Subcutaneous adipose tissue (tissue), 4 donors: ENCODE data around the gene DHCR24. TPM values are rescaled to one million over a fixed set of nuclear protein-coding genes. Genes with fewer than 3 reads are reported as not detected.

Source experiments
- total RNA-seq, 4 donors: library from RNA; depleted of rRNA; stranded (reverse); fragments of >200 nt; gene quantifications; one replicate each; pipeline ENCODE4 v1.1.0, GENCODE V29; 2016
- TF ChIP-seq, protein P1 (sequence below): fragments of 450-650 bp; IDR thresholded peaks from one replicate; pipeline ENCODE4 v1.5.1; 2016; ENCODE audit warnings: low read depth, mild to moderate bottlenecking, control low read depth, antibody characterized with exemption, moderate library complexity

The DHCR24 gene
- total RNA-seq, 4 donors from 2014 or later, result 66.2 to 180 (median 131) TPM

DNA sequence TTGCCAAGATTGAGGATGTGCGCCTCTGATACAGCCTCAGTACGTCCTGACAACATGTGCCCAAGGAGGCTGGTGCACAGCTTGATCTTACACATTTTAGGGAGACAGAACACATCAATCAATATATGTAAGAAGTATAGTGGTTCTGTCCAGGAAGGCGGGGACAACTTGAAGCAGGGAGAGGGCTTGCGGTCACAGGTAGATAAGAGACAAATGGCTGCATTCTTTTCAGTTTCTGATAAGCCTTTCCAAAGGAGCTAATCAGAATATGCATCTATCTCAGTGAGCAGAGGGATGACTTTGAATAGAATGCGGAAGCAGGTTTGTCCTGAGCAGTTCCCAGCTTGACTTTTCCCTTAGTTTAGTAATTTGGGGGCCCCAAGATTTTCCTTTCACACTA is 10.2 kb downstream of the DHCR24 start:
- TF ChIP-seq, protein P1, sequence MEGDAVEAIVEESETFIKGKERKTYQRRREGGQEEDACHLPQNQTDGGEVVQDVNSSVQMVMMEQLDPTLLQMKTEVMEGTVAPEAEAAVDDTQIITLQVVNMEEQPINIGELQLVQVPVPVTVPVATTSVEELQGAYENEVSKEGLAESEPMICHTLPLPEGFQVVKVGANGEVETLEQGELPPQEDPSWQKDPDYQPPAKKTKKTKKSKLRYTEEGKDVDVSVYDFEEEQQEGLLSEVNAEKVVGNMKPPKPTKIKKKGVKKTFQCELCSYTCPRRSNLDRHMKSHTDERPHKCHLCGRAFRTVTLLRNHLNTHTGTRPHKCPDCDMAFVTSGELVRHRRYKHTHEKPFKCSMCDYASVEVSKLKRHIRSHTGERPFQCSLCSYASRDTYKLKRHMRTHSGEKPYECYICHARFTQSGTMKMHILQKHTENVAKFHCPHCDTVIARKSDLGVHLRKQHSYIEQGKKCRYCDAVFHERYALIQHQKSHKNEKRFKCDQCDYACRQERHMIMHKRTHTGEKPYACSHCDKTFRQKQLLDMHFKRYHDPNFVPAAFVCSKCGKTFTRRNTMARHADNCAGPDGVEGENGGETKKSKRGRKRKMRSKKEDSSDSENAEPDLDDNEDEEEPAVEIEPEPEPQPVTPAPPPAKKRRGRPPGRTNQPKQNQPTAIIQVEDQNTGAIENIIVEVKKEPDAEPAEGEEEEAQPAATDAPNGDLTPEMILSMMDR, result no peak

DNA sequence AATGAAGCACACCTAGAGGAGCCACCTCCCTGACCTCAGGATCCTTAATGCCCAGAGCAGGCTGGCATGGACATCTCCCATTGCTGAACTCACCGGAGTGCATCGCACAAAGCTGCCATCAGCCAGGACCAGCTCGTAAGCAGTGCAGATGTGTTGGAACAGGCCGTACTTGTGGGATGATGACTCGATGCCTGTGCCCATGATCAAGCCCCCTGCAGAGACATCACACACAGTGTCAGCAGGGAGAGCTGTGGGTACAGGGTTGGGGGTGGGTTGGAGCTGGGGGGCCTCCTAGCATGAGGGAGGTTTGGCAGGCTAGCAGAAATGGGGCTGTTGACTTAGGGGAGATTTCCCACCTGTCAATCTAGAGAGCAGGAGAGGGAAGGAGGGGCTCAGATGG is 12.0 kb downstream of the DHCR24 start:
- TF ChIP-seq, protein P1, result no peak

DNA sequence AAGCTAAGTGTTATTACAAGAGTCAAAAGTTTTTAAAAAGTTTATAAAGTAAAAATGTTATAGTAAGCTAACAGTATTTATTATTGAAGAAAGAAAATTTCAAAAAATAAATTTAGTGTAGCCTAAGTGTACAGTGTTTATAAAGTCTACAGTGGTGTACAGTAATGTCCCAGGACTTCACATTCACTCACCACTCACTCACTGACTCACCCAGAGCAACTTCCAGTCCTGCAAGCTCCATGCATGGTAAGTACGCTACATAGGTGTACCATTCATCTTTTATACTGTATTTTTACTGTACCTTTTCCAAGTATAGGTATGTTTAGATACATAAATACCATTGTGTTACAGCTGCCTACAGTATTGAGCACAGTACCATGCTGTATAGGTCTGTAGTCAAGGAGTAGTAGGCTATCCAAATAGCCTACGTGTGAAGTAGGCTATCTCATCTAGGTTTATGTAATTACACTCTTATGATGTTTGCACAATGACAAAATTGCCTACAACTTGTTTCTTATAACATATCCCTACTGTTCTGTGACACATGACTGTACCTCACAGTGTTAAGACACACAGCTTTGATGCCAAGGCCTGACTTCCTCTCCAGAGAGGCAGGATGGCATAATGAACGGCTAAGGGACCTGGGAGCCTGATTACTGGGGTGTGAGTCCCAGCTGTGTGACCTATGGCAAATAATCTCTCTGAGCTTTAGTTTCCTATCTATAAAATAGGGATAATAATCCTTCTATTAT is 12.7 kb downstream of the DHCR24 start:
- TF ChIP-seq, protein P1, result no peak

DNA sequence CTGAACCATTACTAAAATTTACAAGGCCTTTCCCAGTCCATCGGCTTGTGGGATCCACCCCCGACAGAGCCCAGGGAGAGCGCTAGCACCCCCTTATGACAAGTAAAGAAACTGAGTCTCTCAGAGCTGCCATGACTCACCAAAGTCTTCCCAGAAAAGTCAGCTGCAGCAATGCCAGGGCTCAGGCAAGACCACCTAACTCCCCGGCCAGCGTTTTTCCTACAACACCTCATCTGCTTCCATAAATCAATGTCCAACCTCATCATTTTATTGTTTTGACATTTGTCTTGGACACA is 15.0 kb downstream of the DHCR24 start:
- TF ChIP-seq, protein P1, result no peak

DNA sequence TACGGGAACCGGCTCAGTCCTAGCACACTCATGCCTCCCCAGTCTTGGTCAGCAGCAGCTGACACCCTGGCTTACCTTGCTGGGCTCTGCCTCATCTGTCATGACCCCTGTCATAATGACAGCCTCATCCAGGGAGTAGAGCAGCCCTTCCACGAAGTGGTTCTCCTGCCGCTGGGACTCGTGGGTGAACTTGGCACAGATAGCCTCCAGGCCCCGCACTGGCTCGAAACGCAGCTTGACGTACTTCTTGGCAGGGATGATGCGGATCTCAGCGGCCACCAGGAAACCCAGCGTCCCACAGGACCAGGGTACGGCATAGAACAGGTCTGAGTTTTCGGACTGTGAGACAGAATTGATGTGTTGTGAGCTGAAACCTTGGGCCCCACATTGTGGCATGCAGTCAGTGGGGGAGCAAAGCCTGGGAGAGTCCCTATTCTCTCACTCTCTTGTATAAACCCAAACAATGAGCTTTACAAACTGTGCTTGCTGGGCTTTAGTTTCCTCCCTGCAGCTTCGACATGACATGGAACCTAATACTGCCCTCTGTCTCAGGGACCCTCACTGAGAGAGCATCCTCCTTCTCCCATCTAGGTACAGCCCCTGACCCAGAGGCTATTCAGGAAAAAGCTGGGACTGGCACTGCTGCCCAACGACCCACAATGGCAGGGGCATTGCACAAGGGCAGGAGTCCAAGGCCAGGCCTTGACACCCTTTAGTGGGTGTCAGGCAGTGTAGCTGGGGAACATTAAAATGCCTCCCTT is 15.5 kb downstream of the DHCR24 start:
- TF ChIP-seq, protein P1, result no peak

DNA sequence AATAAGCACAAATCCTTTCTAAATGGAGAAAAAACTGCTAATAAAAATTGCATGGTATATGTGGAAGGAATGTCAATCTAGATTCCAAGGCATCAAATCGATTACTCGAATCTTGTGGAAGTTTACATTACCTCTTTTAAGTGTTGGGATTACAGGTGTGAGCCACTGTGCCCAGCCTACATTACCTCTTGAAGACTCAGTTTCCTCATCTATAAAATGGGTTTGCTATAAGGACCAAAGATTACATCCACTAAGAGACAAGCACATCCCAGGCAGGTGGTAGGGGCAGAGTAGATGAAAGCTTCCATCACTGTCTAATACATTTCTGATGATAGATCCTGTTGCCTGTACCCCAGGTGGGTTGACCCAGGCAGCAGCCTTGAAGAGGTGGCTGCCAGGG is 16.1 kb downstream of the DHCR24 start:
- TF ChIP-seq, protein P1, result no peak

DNA sequence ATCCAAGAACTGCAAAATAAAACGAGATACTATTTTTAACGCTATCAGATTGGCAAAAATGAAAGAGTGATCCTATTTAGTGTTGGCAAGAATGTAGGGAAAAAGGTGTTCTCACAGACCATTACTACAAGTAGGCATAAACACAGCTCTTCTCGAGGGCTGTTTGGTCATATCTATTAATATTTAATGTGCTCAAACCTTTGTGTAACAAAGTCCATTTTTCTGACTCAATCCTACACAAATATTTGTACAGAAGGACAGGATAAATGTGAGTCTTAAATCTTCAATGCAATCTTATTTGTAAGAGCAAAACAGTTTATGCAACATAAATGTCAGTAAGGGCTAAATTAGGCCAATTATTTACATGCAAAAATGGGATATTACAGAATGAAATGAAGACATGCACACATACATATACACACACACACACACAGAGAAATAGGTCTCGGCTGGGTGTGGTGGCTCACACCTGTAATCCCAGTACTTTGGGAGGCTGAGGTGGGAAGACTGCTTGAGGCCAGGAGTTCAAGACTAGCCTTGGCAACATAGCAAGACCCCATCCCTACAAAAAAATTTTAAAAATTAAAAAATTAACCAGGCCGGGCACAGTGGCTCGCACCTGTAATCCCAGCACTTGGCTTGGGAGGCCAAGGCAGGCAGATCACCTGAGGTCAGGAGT is 17.7 kb downstream of the DHCR24 start:
- TF ChIP-seq, protein P1, result no peak
